Thymus (tissue), 11 donors: ENCODE results near the gene RPUSD4. TPM values are rescaled to one million over a fixed set of nuclear protein-coding genes. Genes with fewer than 3 reads are reported as not detected.

Experiments
- DNase-seq, 9 donors: peaks; one replicate each; pipeline ENCODE4 v3.0.0-alpha.2; 2013; ENCODE audit warnings: low spot score in 9 of 9, low read depth in 6 of 9, missing footprints in 1 of 9
- H3K27ac ChIP-seq, 2 donors: one replicate each; pipeline ENCODE4 v1.5.1; 2013; ENCODE audit warnings: control low read depth in 1 of 2, low read depth in 1 of 2, low read length in 1 of 2, mild to moderate bottlenecking in 1 of 2, moderate library complexity in 1 of 2
- H3K27me3 ChIP-seq, 2 donors: one replicate each; pipeline ENCODE4 v1.5.1; 2013; ENCODE audit warnings: low read length in 1 of 2; ENCODE audit not compliant: control insufficient read depth in 2 of 2, insufficient read depth in 1 of 2
- H3K36me3 ChIP-seq, 2 donors: one replicate each; pipeline ENCODE4 v1.5.1; 2013; ENCODE audit warnings: low read length in 1 of 2, mild to moderate bottlenecking in 1 of 2, moderate library complexity in 1 of 2; ENCODE audit not compliant: control insufficient read depth in 2 of 2, insufficient read depth in 2 of 2
- H3K4me1 ChIP-seq, 2 donors: one replicate each; pipeline ENCODE4 v1.5.1; 2013; ENCODE audit warnings: low read length in 2 of 2; ENCODE audit not compliant: control insufficient read depth in 2 of 2, insufficient read depth in 2 of 2
- H3K4me3 ChIP-seq, 2 donors: one replicate each; pipeline ENCODE4 v1.5.1; 2013; ENCODE audit warnings: low read length in 2 of 2, control low read depth in 1 of 2, mild to moderate bottlenecking in 1 of 2
- H3K9me3 ChIP-seq, 2 donors: one replicate each; pipeline ENCODE4 v1.5.1; 2013; ENCODE audit warnings: low read length in 1 of 2, mild to moderate bottlenecking in 1 of 2; ENCODE audit not compliant: control insufficient read depth in 2 of 2, insufficient read depth in 1 of 2
- WGBS: extraction: QIAGEN DNeasy Blood & Tissue Kit; methylation state at CpG from one replicate; pipeline ENCODE4 v1.1.7; 2013; 5-methylcytosine and 5-hydroxymethylcytosine counted together
- polyA plus RNA-seq: library from polyadenylated mRNA; stranded (reverse); fragments of 200-250 nt; gene quantifications from one replicate; pipeline ENCODE4 v1.2.3, GENCODE V29; 2013
- total RNA-seq: library from RNA; stranded (reverse); fragments of 120-200 nt; gene quantifications from one replicate; pipeline ENCODE4 v1.2.4, GENCODE V29; 2013
- donor health status: healthy.

RPUSD4 gene
- total and polyA plus RNA-seq, 2 donors, result 16.0 to 20.5 TPM

DNA sequence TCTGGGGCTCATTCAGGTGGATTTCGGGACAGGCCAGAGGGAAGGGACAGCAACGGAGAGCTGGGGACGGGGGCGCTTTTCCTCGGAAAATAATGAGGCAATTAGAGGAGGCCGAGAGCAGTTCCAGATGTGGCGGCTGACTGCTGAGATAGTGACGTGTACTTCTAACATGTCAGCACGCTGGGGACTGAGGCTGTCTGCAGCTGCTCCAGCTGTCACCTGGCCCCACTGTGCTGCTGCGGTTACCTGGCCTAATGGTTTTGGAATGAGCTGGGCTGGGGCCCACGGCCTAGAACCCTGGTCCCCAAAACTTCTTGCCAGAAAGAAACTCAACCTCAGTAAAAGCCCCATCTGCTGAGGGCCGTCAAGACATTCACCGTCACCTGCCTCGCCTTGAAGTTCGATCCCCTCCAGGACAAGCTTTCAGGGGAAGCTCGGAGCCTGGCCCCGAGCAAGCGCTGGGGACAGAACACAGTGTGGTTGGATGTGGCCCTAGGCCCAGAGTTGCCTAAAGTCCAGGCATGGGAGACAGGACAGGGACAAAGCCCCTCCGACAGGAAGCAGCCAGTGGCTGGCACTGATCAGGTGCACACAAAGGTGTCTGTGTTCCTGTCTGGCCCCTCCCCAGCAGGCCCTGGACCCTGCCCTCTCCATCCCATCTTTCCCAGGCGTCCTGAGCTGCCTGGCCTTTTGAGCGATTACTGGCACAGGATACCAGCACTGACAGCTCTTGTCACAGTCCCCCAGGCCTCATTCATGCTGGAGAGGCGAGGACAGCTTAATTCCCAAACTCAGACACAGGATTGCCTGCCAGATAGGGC lies 22.1 kb downstream of the RPUSD4 start:
- Histone ChIP-seq H3K27me3 (no peaks in the 10 kb centered on the region), H3K4me3 (no peak overlapping the region), H3K4me1 (peaks cover 0 to 16% of the 10 kb centered on the region in 2 donors), H3K9me3 (no peaks in the 10 kb centered on the region), H3K27ac (no peak overlapping the region), H3K36me3 (peaks cover 16 to 17% of the 10 kb centered on the region in 2 donors)
- WGBS, result 90% methylated on average over 22 of the region's 22 CpGs
- no peak for DNase-seq

DNA sequence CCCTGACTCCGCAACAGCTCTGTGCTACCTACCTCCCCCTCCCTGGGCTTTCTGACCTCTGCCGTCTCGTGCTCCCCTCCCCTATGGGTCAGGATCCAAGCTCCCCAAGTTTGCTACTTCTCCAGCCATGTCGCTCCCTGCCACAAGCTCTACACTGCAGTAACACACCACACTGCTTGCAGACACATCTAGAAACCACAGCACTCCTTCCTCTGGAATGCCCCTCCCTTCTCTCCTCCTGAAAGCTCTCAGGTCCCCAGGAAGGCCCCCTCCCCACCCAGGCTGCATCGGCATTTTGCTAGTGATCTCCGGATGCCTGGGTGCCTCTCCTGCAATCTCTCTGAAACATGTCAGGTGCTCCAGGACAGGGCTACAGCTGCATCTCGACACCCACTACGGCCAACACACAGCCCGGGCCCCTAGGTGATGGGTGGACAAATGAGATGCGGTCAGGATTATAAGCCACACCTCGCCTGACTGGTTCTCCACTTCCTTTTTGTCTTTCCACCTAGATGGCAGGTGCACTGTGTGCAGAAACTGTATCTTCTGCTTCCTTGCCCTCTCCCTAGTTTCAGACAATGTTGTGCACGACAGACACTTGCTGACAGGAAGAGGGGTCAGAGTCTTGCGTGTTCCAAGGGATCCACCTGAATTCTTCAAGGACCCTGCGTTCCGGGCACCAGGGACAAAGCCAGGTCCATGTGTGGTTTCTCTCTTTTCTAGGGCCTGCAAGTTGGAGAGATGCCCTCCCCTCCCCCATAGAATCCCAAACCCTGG lies 22.9 kb downstream of the RPUSD4 start:
- H3K27me3 ChIP-seq, result no peaks in the 10 kb centered on the region
- DNase-seq, result no peak
- no peak overlapping the region for H3K27ac ChIP-seq
- no peaks in the 10 kb centered on the region for H3K9me3 ChIP-seq
- peaks cover 14 to 17% of the 10 kb centered on the region in 2 donors for H3K36me3 ChIP-seq
- no peak overlapping the region for H3K4me3 ChIP-seq
- H3K4me1 ChIP-seq, result peaks cover 0 to 16% of the 10 kb centered on the region in 2 donors
- WGBS, result 78% methylated on average over 15 of the region's 15 CpGs

- no peaks in the 10 kb centered on the region for H3K27me3 ChIP-seq
- H3K4me3 ChIP-seq, result no peak overlapping the region
- H3K4me1 ChIP-seq, result peaks cover 0 to 21% of the 10 kb centered on the region in 2 donors
- DNase-seq, result no peak
- no peak overlapping the region for H3K27ac ChIP-seq
- 82% methylated on average over 22 of the region's 22 CpGs for WGBS
- H3K9me3 ChIP-seq, result no peaks in the 10 kb centered on the region
- peaks cover 4 to 15% of the 10 kb centered on the region in 2 donors for H3K36me3 ChIP-seq
Measured at GRCh38 chr11:126186708-126187529, 24.5 kb downstream of the RPUSD4 start.

DNA sequence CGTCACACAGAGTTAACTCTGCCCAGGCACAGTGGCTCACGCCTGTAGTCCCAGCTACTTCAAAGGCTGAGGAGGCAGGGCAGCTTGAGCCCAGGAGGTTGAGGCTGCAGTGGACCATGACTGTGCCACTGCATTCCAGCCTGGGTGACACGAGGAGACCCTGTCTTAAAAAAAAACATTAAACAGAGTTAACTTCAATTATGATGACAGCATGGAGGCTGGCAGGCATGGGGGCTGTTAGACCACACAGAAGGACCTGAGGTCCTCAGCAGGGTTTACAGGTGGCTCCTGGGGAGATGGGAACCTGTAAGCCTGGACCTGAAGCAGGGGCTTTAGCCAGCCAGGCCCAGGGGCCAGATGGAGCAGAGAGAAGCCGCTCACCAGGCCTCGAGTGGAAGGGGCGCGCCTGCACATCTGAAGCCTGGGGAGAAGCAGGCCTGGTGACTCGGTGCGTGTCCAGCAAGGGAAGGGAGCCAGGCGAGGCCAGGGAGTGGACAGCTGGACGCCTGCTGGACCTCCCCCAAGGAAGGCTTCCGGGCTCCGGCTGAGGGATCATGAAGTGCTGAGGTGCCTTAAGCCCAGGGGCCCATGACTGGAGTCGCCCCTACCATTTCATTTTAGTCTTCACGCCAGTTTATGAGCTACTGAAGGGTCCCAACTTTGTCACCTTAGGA lies 25.3 kb downstream of the RPUSD4 start:
- H3K4me3 ChIP-seq, result no peak overlapping the region
- no peaks in the 10 kb centered on the region for H3K27me3 ChIP-seq
- peaks cover 0 to 15% of the 10 kb centered on the region in 2 donors for H3K36me3 ChIP-seq
- no peaks in the 10 kb centered on the region for H3K9me3 ChIP-seq
- H3K4me1 ChIP-seq, result peaks cover 0 to 23% of the 10 kb centered on the region in 2 donors
- 91% methylated on average over 15 of the region's 15 CpGs for WGBS
- H3K27ac ChIP-seq, result no peak overlapping the region
- DNase-seq, result no peak

- Histone ChIP-seq H3K4me3 (no peak overlapping the region), H3K27me3 (no peaks in the 10 kb centered on the region), H3K36me3 (peaks cover 0 to 10% of the 10 kb centered on the region in 2 donors), H3K27ac (no peak overlapping the region), H3K4me1 (peaks cover 0 to 23% of the 10 kb centered on the region in 2 donors), H3K9me3 (no peaks in the 10 kb centered on the region)
- no peak for DNase-seq
- 92% methylated on average over 26 of the region's 26 CpGs for WGBS
Measured at GRCh38 chr11:126185259-126186024, 26.0 kb downstream of the RPUSD4 start.

DNA sequence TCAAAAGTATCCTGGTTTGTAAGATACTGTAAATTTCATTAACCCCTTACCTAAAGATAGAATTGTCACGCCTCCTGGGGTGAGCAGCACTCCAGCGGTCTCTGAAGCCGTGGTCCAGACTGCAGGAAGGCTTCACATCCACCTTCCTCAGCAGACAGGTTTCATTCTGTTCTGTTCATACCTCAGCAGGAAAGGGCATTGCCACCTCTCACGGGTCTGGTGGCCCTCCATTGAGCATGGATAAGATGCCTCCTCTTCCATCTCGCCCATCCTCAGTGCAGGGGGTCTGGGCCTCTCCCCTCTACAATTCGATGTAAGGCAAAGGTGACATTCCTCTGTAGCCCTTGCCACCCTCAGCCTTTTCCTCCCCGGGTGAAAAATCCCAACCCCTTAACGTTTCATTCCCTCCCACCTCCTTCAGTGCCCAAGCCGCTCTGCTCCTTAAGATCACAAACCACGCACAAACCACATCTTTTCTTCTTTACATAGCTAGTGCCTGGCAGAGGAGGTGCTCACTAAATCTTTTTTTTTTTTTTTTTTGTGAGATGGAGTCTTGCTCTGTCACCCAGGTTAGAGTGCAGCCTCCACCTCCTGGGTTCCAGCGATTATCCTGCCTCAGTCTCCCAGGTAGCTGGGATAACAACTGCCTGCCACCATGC lies 28.5 kb downstream of the RPUSD4 start:
- no peak overlapping the region for H3K4me3 ChIP-seq
- H3K27me3 ChIP-seq, result no peaks in the 10 kb centered on the region
- H3K36me3 ChIP-seq, result peaks cover 0 to 4% of the 10 kb centered on the region in 2 donors
- peaks cover 0 to 12% of the 10 kb centered on the region in 2 donors for H3K4me1 ChIP-seq
- H3K9me3 ChIP-seq, result no peaks in the 10 kb centered on the region
- H3K27ac ChIP-seq, result no peak overlapping the region
- peak in 1 of 9 donors; percentile 9 for DNase-seq
- 60% methylated on average over 11 of the region's 11 CpGs for WGBS

- 67% methylated on average over 13 of the region's 13 CpGs for WGBS
- peaks cover 0 to 12% of the 10 kb centered on the region in 2 donors for H3K4me1 ChIP-seq
- H3K36me3 ChIP-seq, result peaks cover 0 to 1% of the 10 kb centered on the region in 2 donors
- H3K27me3 ChIP-seq, result no peaks in the 10 kb centered on the region
- no peak overlapping the region for H3K4me3 ChIP-seq
- no peaks in the 10 kb centered on the region for H3K9me3 ChIP-seq
- DNase-seq, result no peak
- no peak overlapping the region for H3K27ac ChIP-seq
Measured at GRCh38 chr11:126181939-126182730, 29.3 kb downstream of the RPUSD4 start.
